ENCODE results near the gene HAND1.

Gene HAND1

DNA sequence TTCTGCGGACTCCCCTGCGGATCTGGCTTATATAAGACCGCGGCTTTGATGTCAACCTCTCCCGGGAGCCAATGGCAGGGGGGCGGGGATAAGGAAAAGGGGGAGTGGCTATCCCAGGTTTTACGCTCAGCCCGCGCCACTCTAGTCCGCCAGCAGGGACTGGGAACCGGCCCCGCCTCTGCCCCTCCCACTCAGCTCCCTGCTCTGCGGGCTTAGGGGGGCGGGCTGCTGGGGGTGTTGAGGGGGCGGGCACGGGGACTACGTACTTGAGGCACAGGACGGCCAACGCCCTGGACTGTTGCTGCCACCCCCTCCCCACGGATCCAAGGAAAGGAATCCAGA lies at the start of gene HAND1:
HAND1 (minus strand) TSS at position 4 of the 342 bp plus-strand sequence. CDS start 219 bp downstream, outside the sequence.
- Histone ChIP-seq H3K27me3 (ENCODE audit: control insufficient read depth, insufficient read depth, low read length) (peaks cover 100% of the 10 kb centered on the region), H3K36me3 (ENCODE audit: control insufficient read depth, insufficient read depth, low read length) (no peaks in the 10 kb centered on the region), H3K9me3 (ENCODE audit: control insufficient read depth, insufficient read depth, low read length) (no peaks in the 10 kb centered on the region), H3K27ac (ENCODE audit: low read depth, low read length) (no peak within 1 kb of the TSS), H3K4me1 (ENCODE audit: control insufficient read depth, insufficient read depth, low read length) (peaks cover 63% of the 10 kb centered on the region), H3K9ac (ENCODE audit: low read depth, low read length) (no peak within 1 kb of the TSS), H3K4me3 (ENCODE audit: low read depth, low read length) (peak within 1 kb of the TSS; percentile 60)

GRCh38 chr5:154526231-154527226 lies 48.5 kb upstream of the HAND1 start:
- Histone ChIP-seq H3K27me3 (ENCODE audit: control insufficient read depth, insufficient read depth, low read length) (peaks cover 15% of the 10 kb centered on the region; the same call in 1 of the 2 replicates), H3K4me3 (ENCODE audit: low read depth, low read length) (no peak overlapping the region), H3K27ac (ENCODE audit: low read depth, low read length) (no peak overlapping the region), H3K9me3 (ENCODE audit: control insufficient read depth, insufficient read depth, low read length) (no peaks in the 10 kb centered on the region), H3K4me1 (ENCODE audit: control insufficient read depth, insufficient read depth, low read length) (peaks cover 5% of the 10 kb centered on the region; the same call in 1 of the 2 replicates), H3K9ac (ENCODE audit: low read depth, low read length) (no peak overlapping the region), H3K36me3 (ENCODE audit: control insufficient read depth, insufficient read depth, low read length) (no peaks in the 10 kb centered on the region)

GRCh38 chr5:154524859-154525258 lies 46.8 kb upstream of the HAND1 start:
- Histone ChIP-seq H3K27me3 (ENCODE audit: control insufficient read depth, insufficient read depth, low read length) (peaks cover 23% of the 10 kb centered on the region), H3K27ac (ENCODE audit: low read depth, low read length) (no peak overlapping the region), H3K4me1 (ENCODE audit: control insufficient read depth, insufficient read depth, low read length) (peaks cover 12% of the 10 kb centered on the region; the same call in 1 of the 2 replicates), H3K9ac (ENCODE audit: low read depth, low read length) (no peak overlapping the region), H3K36me3 (ENCODE audit: control insufficient read depth, insufficient read depth, low read length) (no peaks in the 10 kb centered on the region), H3K4me3 (ENCODE audit: low read depth, low read length) (no peak overlapping the region), H3K9me3 (ENCODE audit: control insufficient read depth, insufficient read depth, low read length) (no peaks in the 10 kb centered on the region)

DNA sequence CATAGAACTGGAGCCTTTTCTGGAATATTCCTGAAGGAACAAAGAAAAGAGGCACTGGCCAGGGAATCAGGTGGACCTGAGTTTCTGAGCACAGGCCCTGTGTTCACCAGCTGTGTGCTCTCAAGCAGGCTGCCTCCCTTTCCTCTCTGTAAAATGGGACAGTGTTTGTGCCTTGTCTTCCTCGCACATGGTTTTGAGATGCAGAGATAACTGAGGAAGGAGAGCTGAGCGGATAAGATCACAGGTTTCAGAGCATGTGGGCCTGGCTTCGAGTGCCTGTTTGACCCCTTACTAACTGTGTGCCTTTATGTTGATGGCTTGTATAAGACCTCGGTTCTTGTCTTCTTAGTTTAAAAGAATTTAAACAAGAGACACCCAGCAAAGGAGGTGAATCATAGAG lies 46.2 kb upstream of the HAND1 start:
- H3K9me3 ChIP-seq (ENCODE audit: control insufficient read depth, insufficient read depth, low read length), result no peaks in the 10 kb centered on the region
- H3K4me3 ChIP-seq (ENCODE audit: low read depth, low read length), result no peak overlapping the region
- peaks cover 26% of the 10 kb centered on the region for H3K27me3 ChIP-seq (ENCODE audit: control insufficient read depth, insufficient read depth, low read length)
- H3K9ac ChIP-seq (ENCODE audit: low read depth, low read length), result no peak overlapping the region
- no peak overlapping the region for H3K27ac ChIP-seq (ENCODE audit: low read depth, low read length)
- peaks cover 12% of the 10 kb centered on the region; the same call in 1 of the 2 replicates for H3K4me1 ChIP-seq (ENCODE audit: control insufficient read depth, insufficient read depth, low read length)
- H3K36me3 ChIP-seq (ENCODE audit: control insufficient read depth, insufficient read depth, low read length), result no peaks in the 10 kb centered on the region

DNA sequence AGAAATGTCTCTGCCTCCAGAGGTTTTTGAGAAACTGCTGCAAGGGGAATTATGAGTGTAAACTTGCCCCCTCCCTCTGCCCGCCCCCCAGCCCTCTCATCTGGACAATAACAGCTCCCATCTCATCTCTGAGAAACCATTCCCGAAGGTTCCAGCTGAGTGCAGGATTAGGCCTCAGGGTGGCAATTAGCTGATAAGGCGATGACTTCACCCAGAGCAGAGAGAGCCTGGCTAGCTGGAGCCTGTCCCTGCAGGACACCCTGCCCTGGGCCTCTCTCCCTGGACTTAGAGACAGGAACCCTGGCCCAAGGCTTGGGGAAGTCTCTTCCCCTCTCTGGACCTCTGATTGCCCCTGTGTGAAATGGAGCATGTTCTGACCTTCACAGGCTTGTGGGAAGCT lies 45.7 kb upstream of the HAND1 start:
- Histone ChIP-seq H3K9ac (ENCODE audit: low read depth, low read length) (no peak overlapping the region), H3K36me3 (ENCODE audit: control insufficient read depth, insufficient read depth, low read length) (no peaks in the 10 kb centered on the region), H3K4me3 (ENCODE audit: low read depth, low read length) (no peak overlapping the region), H3K9me3 (ENCODE audit: control insufficient read depth, insufficient read depth, low read length) (no peaks in the 10 kb centered on the region), H3K27ac (ENCODE audit: low read depth, low read length) (no peak overlapping the region), H3K27me3 (ENCODE audit: control insufficient read depth, insufficient read depth, low read length) (peaks cover 26% of the 10 kb centered on the region), H3K4me1 (ENCODE audit: control insufficient read depth, insufficient read depth, low read length) (peaks cover 12% of the 10 kb centered on the region; the same call in 1 of the 2 replicates)

GRCh38 chr5:154523104-154523503 lies 45.1 kb upstream of the HAND1 start:
- H3K9ac ChIP-seq (ENCODE audit: low read depth, low read length), result no peak overlapping the region
- H3K36me3 ChIP-seq (ENCODE audit: control insufficient read depth, insufficient read depth, low read length), result no peaks in the 10 kb centered on the region
- H3K9me3 ChIP-seq (ENCODE audit: control insufficient read depth, insufficient read depth, low read length), result no peaks in the 10 kb centered on the region
- H3K4me3 ChIP-seq (ENCODE audit: low read depth, low read length), result no peak overlapping the region
- peaks cover 26% of the 10 kb centered on the region for H3K27me3 ChIP-seq (ENCODE audit: control insufficient read depth, insufficient read depth, low read length)
- peaks cover 12% of the 10 kb centered on the region; the same call in 1 of the 2 replicates for H3K4me1 ChIP-seq (ENCODE audit: control insufficient read depth, insufficient read depth, low read length)
- no peak overlapping the region for H3K27ac ChIP-seq (ENCODE audit: low read depth, low read length)

GRCh38 chr5:154522284-154522683 lies 44.3 kb upstream of the HAND1 start:
- Histone ChIP-seq H3K27ac (ENCODE audit: low read depth, low read length) (no peak overlapping the region), H3K4me3 (ENCODE audit: low read depth, low read length) (no peak overlapping the region), H3K27me3 (ENCODE audit: control insufficient read depth, insufficient read depth, low read length) (peaks cover 26% of the 10 kb centered on the region), H3K36me3 (ENCODE audit: control insufficient read depth, insufficient read depth, low read length) (no peaks in the 10 kb centered on the region), H3K4me1 (ENCODE audit: control insufficient read depth, insufficient read depth, low read length) (peaks cover 12% of the 10 kb centered on the region; the same call in 1 of the 2 replicates), H3K9ac (ENCODE audit: low read depth, low read length) (no peak overlapping the region), H3K9me3 (ENCODE audit: control insufficient read depth, insufficient read depth, low read length) (no peaks in the 10 kb centered on the region)

DNA sequence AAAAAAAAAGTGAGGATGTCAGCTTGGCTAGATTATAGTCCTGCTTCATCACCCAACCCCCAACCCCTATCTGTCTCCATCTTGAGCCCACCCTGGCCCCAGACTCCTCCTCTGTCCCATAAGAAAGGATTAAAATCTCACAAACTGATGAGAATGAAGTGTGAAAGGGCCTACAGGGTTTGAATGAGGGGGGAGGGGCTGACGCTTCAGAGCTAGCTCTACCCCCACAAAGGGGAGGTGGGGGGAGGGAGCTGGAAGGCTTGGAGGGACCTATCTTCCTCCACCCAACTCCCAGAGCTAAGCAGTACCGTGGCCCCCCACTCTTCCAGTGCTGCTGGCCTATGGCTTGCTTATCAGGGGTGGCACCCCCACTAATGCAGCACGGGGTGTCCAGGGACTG lies 43.7 kb upstream of the HAND1 start:
- no peak overlapping the region for H3K9ac ChIP-seq (ENCODE audit: low read depth, low read length)
- no peaks in the 10 kb centered on the region for H3K9me3 ChIP-seq (ENCODE audit: control insufficient read depth, insufficient read depth, low read length)
- peak overlapping the region; percentile 44 for H3K4me3 ChIP-seq (ENCODE audit: low read depth, low read length)
- peaks cover 26% of the 10 kb centered on the region for H3K27me3 ChIP-seq (ENCODE audit: control insufficient read depth, insufficient read depth, low read length)
- H3K36me3 ChIP-seq (ENCODE audit: control insufficient read depth, insufficient read depth, low read length), result no peaks in the 10 kb centered on the region
- H3K27ac ChIP-seq (ENCODE audit: low read depth, low read length), result no peak overlapping the region
- H3K4me1 ChIP-seq (ENCODE audit: control insufficient read depth, insufficient read depth, low read length), result peaks cover 12% of the 10 kb centered on the region; the same call in 1 of the 2 replicates

DNA sequence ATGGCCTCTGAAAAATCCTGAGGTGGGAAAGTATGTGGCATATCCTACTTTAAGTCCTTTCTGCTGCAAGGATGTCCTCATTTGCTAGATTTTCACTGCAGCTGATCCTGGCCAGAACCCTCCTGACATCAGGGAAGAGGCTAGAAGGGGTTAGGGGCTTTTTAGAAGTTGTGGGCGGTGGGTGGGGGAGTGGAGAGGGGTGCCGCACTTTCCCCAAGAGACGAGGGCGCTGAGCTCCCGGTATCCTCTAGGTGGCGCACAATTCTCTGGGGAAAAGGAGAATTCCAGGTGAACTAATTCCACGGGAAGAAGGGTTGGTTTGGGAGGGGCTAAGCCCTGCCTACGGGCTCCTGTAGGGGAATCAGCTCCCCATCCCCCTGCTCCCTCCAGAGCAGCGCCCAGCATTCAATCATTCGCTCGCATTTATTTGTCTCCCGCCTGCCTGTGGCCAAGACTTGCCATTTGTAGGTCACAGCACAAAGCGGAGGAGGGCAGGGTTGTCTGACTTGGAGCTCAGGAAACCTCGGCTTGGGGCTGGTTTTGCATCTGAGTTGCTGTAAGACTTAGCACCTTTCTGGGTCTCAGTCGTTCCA lies 42.9 kb upstream of the HAND1 start:
- Histone ChIP-seq H3K36me3 (ENCODE audit: control insufficient read depth, insufficient read depth, low read length) (no peaks in the 10 kb centered on the region), H3K27ac (ENCODE audit: low read depth, low read length) (peak overlapping the region; percentile 68), H3K4me3 (ENCODE audit: low read depth, low read length) (peak overlapping the region; percentile 44), H3K27me3 (ENCODE audit: control insufficient read depth, insufficient read depth, low read length) (peaks cover 26% of the 10 kb centered on the region), H3K9ac (ENCODE audit: low read depth, low read length) (no peak overlapping the region), H3K9me3 (ENCODE audit: control insufficient read depth, insufficient read depth, low read length) (no peaks in the 10 kb centered on the region), H3K4me1 (ENCODE audit: control insufficient read depth, insufficient read depth, low read length) (peaks cover 12% of the 10 kb centered on the region; the same call in 1 of the 2 replicates)

DNA sequence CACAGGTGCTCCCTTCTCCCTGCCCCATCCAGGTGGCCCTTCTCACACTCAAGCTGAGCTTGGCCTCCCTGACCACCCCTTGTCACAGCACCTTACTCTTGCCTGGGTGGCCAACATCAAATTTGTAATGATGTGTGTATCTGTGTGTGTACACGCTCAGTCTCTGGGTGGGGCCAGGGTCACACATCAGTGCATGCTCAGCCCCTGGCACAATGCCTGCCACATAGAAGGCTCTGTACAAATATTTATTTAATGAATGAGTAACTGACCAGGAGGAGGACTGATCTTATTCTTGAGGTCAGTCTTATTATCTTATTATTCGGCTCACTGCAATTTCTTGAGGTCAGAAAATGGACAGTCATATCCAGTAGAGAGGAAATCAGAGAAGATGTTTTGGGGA lies 41.3 kb upstream of the HAND1 start:
- Histone ChIP-seq H3K4me3 (ENCODE audit: low read depth, low read length) (no peak overlapping the region), H3K27me3 (ENCODE audit: control insufficient read depth, insufficient read depth, low read length) (peaks cover 26% of the 10 kb centered on the region), H3K9ac (ENCODE audit: low read depth, low read length) (no peak overlapping the region), H3K27ac (ENCODE audit: low read depth, low read length) (no peak overlapping the region), H3K4me1 (ENCODE audit: control insufficient read depth, insufficient read depth, low read length) (peaks cover 12% of the 10 kb centered on the region; the same call in 1 of the 2 replicates), H3K9me3 (ENCODE audit: control insufficient read depth, insufficient read depth, low read length) (no peaks in the 10 kb centered on the region), H3K36me3 (ENCODE audit: control insufficient read depth, insufficient read depth, low read length) (no peaks in the 10 kb centered on the region)

- peaks cover 12% of the 10 kb centered on the region; the same call in 1 of the 2 replicates for H3K4me1 ChIP-seq (ENCODE audit: control insufficient read depth, insufficient read depth, low read length)
- no peak overlapping the region for H3K27ac ChIP-seq (ENCODE audit: low read depth, low read length)
- no peaks in the 10 kb centered on the region for H3K9me3 ChIP-seq (ENCODE audit: control insufficient read depth, insufficient read depth, low read length)
- no peaks in the 10 kb centered on the region for H3K36me3 ChIP-seq (ENCODE audit: control insufficient read depth, insufficient read depth, low read length)
- H3K4me3 ChIP-seq (ENCODE audit: low read depth, low read length), result no peak overlapping the region
- H3K9ac ChIP-seq (ENCODE audit: low read depth, low read length), result no peak overlapping the region
- peaks cover 26% of the 10 kb centered on the region for H3K27me3 ChIP-seq (ENCODE audit: control insufficient read depth, insufficient read depth, low read length)
Measured at GRCh38 chr5:154518438-154518867, 40.4 kb upstream of the HAND1 start.

All from HUES48 (cell line).